Activated T-cell treated with anti-CD3 and anti-CD28 coated beads for 4 hours (primary cell): ENCODE measurements around the gene CD28.

ENCODE experiments used
- DNase-seq: peaks from one replicate; pipeline ENCODE4 v3.0.0-alpha.2; 2020

Gene CD28

GRCh38 chr2:203719456-203720410 lies 13.3 kb downstream of the CD28 start:
- DNase-seq: no peak

GRCh38 chr2:203720915-203721672 lies 14.7 kb downstream of the CD28 start:
- DNase-seq: no peak

- DNase-seq: no peak
Measured at GRCh38 chr2:203721781-203722300, 15.4 kb downstream of the CD28 start.

- DNase-seq: no peak
Measured at GRCh38 chr2:203722411-203722810, 16.0 kb downstream of the CD28 start.

GRCh38 chr2:203728321-203728720 lies 21.9 kb downstream of the CD28 start:
- no peak for DNase-seq

- DNase-seq: no peak
Measured at GRCh38 chr2:203730076-203730729, 23.8 kb downstream of the CD28 start.

GRCh38 chr2:203730883-203731282 lies 24.4 kb downstream of the CD28 start:
- no peak for DNase-seq

- no peak for DNase-seq
Measured at GRCh38 chr2:203732092-203732952, 25.9 kb downstream of the CD28 start.

GRCh38 chr2:203732953-203733510 lies 26.6 kb downstream of the CD28 start:
- no peak for DNase-seq

GRCh38 chr2:203733684-203734083 lies 27.2 kb downstream of the CD28 start:
- no peak for DNase-seq

GRCh38 chr2:203734276-203734983 lies 28.0 kb downstream of the CD28 start:
- no peak for DNase-seq

- no peak for DNase-seq
Measured at GRCh38 chr2:203737360-203737759, 30.9 kb downstream of the CD28 start.

GRCh38 chr2:203739351-203739750 lies 32.9 kb downstream of the CD28 start:
- DNase-seq: no peak

GRCh38 chr2:203740871-203741281 lies 34.4 kb downstream of the CD28 start:
- peak; percentile 30 for DNase-seq

GRCh38 chr2:203741566-203741965 lies 35.1 kb downstream of the CD28 start:
- no peak for DNase-seq

- no peak for DNase-seq
Measured at GRCh38 chr2:203743441-203743981, 37.1 kb downstream of the CD28 start.

- DNase-seq: no peak
Measured at GRCh38 chr2:203744091-203744490, 37.7 kb downstream of the CD28 start.

GRCh38 chr2:203745267-203745666 lies 38.8 kb downstream of the CD28 start:
- no peak for DNase-seq

GRCh38 chr2:203748331-203749126 lies 42.1 kb downstream of the CD28 start:
- no peak for DNase-seq
